Measurements from ENCODE around the gene BMF. TPM values are rescaled to one million over a fixed set of nuclear protein-coding genes. Genes with fewer than 3 reads are reported as not detected.
A peak's percentile ranks its signal among the peaks of the same experiment; 100 is the strongest.

BMF gene
- polyA plus RNA-seq, 12 donors, result 8.9 to 19.7 (median 11.9) TPM; not detected in 1

DNA sequence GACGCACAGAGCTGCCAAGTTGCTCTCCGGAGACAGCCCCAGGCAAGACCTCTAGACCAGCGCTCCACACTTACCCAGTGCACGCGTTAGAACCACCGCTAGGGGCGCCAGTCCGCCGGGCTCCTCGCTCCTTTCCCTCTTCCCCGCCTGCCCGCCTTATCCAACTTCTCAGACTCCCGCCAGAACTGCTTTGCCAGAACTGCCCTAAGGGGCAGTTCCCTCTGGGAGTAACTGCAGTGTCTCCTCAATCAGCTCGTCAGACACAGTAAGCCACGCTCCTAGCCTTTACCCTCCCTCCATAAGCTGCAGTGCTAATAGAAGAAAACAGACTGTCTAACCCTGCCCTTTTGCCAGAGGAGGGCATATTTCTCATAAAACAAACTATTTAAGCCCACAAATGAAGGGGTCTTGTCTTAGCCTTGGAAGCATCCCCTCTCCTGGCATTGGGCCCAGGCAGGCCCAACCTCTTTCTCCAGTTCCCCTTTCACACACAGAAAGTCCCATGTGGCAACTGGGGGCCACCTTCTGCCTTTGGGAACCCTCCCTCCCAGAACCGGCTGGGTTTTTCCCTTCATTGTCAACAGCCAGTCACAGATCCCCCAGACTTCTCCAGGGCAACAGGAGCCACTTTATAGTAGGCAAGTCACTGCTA lies 3.7 kb downstream of the BMF start:
- DNase-seq, result peak; percentile 93

DNA sequence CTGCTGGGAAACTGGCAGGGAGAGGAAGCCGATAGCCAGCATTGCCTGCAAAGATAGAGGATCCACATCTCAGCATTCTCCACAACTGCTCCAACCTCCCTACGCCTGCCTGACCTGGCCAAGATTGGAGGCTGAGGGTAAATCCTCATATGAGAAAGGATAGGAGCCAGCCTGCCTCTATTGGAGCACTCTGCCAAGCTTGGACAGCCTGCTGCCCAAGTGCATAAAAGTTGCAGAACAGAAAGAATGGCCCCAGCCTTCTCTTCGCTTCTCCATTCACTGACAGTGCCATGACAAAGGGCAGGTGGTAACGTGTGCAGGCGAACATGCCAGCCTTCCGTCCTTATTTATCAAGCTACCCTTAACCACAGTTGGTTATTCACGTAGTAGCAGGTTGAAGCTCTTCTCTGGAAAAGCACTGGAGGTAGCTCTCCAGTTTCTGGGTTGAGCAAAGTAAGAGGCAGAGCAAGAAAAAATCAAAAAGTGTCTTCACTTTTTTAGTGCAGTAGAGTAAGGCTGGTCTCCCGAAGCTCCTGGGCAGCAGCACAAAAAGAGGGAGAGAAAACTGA lies 4.3 kb downstream of the BMF start:
- no peak for DNase-seq

DNA sequence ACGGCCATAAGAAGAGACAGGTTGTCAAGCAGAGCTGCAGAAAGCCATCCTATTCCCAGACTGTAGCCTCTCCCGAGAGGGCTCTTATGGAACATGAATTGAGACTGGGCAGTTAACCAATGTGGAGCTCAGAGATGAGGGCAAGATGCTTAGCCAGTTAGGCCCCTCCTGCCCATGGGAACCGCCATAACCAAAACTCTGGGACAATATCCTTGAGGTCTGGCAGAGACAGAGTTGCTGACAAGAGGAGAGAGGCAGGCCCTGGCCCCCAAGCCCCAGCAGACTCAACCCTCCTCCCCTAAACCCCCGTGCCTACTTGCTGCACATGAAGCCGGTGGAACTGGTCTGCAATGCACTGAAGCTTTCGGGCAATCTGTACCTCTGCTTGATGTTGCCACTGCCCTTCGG lies 4.8 kb downstream of the BMF start:
- DNase-seq, result no peak

DNA sequence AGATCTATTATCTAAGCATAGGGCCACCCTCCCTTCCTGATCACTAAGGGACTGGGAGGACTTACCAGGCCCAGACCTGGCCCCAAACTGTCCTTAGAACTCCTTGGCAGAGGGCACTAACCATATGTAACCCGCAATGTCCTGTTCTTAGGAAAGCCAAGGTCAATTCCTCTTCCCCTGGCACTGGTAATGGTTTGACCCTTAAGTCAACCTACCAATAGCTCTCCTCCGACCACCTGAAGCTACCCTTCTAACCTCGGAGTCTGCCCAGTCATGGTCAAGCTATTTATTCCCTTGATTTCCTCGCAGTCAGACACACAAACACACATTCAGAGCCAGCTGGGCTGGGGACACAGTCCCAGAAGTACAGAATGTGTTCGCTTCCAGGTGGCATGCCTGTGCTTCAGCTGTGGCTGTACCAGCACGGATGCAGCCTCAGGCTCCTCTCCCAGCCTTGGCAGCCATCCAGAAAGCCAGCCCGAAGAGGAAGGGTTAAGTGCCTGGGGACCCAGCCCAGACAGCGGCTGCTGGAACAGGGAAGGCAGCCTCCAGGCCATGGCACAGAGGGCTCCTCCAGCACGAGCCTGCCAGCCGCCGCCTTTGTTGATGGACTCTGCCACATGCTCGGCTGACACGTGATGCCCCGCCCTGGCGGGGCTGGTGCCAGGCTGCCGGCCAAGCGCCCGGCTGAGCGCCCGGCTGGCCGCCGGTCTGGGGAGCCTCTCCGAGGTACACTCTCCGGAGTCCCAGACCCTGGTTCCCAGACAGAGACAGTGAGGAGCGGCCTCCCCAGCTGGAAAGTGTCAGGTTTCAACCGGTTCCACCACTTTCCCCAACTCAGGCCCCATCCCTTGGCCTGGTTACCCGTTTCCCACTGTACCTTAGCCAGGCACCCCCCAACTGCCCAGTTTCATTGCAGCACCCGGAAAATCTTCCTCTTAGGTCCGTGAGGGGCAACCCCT lies 5.5 kb downstream of the BMF start:
- peak; percentile 88 for DNase-seq

DNA sequence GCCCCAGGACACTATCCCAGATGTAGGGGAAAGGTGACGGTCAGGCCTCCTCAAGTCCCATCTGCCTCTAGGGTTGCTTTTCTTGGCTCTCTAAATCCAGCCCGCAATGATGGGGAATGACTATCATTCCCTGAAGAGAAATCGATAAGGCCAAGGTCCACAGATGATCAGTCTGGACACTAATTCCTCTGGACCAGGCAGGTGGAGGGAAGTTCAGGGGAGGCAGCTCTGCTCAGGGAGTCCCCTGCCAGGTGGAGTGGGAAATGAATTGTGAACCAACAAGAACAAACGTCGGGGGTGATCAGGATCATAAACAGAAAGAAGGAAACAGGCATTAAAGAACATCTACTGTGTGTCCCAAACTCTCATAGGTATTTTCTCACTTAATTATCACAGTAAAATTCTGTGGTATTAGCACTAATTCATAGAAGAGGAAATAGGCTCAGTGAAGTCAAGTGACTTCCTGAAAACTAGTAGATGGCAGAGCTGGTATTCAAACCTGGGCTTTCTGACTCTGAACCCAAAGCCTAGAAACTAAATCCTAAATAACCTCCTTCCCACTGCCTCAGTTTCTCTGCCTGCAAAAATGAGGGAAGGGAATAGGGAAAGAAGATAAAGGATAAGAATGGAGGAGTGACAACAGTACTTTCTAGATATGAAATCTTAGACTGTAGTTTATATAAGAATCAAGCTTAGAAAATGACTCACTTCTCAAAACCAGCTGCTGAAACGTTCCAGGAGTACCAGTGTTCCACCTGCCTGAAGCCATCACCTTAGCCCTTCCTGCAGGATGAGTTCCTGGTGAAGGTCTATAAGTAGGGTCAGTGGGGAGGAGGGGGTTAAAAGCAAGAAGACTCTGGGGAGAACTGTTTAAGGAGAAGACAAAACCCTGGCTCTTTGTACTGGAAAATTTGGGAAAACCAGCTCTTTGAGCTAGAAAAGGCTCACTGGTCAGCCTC lies 7.5 kb downstream of the BMF start:
- DNase-seq, result no peak

DNA sequence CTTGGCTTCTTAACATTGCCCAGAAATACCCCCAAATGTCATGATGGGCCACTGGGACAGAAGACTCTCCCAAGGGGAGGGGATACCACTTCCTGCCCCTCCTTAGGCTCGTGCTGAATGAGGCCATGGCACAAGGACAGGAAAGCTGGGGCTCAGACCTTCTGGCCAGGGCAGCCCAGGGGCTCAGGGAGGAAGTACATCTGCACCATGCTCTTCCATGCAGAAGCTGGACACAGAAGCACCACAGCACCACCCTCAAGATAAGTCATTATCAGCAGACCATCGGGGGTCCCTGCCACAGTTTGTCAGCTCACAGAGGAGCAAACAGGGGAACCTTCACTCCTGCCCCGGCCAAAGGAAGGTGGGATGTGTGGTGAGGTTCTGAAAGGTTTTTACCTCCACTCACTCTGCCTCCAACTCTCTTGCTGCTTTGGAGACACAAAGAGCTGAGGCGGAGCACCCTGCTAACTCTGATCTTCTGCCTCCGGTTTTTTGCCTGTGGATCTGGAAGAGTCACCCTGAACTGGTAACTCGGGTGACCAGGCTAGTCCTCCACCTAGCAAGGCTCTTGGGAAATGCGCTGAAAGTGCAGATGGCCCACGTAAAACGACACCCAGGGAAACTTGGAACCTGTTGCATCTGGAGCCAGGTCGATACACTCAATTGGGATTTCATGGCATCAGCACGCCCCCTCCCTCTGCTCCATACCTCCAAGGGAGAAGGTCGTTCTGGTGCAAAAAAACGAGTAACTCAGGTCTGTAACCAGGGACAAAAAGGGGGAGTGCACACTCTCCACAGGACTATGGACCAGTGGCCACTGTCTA lies 8.3 kb downstream of the BMF start:
- DNase-seq, result no peak

DNA sequence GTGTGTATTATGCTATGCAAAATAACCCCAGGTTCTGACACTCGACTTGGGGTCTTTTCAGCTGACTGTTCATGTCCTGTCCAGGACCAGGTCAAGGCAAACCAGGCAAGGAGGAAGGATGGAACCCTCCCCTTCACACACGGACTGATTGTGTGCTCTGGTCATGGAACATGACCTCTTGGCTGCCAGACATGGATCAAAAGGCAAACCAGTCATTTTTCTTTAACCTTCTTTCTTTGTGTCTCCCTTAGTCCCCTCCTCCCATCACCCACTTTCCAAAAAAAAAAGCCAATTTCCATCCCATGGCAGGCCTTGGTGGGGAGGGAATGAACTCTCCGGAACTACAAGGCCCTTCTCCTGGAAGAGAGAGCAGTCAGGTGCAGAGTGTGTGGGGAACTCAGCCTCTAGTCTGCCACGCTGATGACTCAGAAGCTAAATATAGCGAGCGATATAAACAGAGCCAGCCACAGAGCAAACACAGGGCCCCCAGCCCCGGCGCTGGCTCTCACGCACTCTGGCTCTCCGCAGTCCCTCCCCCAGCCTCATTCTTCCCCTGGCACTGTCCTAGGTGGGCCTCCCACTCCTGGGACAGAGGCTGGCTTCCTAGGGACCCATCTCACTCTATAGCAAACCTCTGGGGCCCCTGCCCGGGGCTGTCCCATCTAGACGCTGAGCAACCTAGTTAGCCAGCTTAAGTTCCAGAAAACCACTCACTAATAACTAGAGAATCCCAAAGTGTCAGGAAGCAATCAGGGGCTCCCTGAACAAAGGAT lies 10.0 kb downstream of the BMF start:
- peak; percentile 88 for DNase-seq

DNA sequence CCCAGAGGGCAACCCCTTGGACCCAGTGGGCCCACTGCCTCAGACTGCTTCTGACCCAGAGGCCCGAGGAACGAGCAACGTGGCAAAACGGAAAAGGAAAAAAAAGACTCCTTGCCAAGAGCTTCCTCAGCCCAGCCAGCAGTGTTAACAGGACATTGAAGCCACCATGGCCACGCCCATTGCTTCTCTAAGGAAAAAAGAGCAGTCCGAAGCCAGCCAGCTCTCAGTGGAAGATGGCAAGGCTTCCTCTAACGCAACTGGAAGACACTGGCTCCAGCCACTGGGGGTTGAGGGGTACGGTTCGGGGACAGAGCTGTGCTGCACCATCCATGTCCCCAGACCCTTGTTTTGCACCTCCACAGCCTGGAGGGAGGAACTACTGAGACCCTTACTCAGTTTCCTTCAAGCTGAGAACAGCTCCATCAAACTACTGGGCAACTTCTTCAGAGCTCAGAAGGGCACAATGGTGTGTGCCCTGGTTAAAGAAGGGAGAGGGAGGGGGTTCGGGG lies 10.7 kb downstream of the BMF start:
- DNase-seq, result no peak

DNA sequence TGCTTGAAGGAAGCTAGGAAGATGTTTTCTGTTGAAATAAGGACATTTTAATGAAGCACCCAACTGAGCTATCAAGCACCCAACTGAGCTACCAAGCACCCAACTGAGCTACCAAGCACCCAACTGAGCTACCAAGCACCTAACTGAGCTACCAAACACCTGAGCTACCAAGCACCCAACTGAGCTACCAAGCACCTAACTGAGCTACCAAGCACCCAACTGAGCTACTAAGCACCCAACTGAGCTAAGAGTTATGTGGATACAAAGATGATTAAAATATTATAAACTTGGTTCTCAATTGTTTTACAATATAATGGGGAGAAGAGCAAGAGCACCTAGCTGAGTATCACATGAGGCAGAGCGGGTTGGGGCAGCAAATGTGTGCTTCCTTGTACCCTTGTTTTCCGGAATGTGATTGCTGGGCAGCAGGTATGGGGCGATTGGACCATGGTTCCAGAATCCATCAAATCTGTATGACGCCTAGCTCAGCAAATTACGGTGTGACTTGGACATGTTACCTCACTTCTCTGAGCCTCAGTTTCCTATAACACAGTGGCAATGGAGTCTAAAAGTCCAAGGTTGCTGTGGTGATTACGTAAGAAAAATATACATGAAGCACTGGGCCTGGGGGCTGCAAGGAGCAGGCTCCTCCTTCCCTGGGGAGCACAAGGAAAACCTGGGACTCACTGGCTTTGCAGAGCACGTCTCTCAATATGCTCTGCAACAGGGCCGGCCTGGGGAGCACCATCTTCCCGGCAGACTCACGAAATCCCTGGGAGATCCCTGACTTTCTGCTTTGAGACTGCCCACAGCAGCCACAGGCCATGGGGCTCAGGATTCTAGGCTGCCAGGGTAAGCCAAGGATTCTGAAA lies 11.3 kb downstream of the BMF start:
- no peak for DNase-seq

DNA sequence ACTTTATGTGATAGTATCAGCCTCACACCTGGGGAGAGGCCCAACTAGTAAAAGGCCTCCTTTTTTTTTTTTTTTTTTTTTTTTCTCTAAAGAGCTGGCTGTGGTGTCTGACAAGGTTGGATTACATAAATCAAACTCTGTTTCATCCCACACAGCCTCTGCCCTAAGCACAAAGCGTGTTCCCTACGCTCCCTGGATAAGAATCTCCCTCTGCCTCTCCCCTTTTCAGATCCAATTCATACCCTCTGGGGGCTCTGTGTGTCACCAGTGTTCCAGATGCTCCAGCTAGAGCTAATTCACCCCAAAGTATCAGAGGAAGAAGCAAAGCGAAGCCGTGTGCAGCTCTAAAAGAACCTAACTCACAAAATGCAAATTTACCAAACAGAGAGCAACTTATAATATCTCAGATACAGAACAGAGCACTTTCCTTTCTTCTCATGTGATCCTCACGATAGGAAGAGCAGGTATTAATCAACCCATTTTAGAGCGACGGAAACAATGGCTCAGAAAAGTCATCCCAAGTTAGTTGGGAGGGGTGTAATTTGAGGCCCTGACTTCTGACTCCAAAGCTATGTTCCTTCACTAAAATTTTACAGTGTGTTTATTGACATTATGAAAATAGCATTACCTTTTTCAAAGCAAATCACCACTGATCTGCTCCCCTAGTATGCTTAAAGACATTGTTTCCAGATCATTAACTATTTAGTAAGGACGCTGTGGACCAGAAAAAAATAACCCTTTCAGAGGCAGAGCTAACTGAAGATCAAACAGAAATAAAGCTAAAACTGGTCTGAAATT lies 12.4 kb downstream of the BMF start:
- DNase-seq, result no peak

DNA sequence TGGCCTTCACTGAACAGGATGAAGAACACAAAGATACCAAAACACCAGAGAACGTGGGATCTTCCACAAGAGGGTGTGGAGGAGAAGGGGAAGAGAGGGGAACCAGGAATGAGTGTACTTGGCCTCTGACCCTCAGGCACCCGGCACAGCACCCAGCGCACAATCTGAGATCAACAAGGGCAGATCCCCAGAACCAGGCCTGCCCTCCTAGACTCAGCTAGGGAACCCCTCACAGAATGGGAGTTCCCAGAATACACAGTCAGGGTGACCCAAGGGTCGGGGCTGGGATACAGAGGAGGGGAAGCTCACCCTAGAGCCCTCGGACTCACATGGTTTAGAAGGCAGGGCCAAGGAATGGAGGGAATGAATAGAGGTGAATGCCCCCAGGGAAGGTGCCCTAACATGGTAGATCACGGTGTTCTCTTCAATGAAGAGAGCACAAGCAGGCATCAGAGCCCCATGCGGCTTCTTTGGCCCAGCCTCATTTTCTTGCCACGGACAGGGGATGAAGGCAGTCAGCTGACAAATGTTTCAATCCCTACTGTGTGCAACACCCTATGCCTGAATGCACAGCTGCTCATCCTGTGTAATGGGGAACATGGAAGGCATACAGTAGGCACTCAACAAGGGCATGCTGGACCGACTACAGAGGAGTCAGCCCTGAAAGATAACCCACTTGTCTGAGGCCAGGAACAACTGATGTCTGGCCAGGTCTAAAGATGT lies 13.1 kb downstream of the BMF start:
- no peak for DNase-seq

DNA sequence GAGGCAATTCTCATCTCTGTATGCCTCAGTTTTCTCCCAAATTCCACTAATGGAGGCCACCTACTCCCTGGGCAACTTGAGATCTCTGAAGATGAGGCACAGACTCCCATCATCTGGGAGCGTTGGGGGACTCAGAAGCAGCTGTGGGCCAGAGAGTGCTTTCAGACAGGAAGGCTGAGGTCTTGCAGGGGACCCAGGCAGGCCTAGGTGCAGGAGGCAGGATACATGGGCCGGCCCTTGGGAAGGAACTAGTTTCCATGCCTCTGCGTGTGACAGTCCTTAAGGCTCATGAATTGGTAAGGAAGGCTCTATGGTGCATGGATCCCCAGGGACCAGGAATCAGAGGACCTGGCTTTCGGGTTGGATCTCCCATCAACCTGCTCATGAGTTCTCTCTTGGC lies 14.5 kb downstream of the BMF start:
- no peak for DNase-seq

DNA sequence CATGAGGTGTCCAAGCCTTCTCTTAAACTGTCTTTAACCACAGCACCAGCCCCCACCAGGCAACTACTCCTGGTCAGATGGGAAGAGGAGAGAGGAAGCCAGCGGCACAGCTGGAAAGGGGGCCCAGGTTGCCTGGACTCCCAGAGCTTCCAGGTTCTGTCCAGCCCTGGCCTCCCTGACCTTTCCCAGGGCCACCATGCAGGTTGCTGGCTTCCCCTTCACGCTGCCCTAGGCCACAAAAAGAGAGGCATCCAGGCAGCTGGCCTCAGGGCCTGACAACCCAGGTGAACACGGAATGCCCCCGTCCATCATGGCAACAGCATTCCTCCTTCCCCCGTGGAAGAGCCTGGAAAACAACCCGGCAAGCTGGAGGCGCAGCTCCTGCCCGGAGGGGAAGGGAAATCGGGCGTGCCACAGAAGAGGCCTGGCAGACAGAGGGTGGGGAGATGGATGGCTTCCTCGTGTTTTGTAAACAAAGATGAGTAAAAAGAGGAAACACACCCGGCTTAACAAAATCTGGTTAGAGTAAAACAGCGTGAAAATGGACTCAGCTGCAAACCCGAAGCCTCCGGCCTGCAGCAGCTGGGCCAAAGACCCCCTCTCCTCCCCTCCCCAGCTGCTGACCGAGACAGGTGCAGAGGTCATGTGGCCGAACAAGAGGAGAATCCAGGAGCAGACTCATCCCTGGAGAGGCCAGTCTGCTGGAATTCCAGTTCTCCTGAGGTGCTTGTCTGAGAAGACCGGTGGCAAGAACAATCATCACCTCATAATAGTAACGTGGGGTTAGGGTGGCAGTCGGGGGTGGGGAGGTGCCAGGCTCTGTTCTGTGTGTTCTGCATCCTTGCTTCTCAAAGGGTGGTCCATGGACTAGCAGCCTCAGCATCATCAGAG lies 15.5 kb downstream of the BMF start:
- DNase-seq, result peak; percentile 42

DNA sequence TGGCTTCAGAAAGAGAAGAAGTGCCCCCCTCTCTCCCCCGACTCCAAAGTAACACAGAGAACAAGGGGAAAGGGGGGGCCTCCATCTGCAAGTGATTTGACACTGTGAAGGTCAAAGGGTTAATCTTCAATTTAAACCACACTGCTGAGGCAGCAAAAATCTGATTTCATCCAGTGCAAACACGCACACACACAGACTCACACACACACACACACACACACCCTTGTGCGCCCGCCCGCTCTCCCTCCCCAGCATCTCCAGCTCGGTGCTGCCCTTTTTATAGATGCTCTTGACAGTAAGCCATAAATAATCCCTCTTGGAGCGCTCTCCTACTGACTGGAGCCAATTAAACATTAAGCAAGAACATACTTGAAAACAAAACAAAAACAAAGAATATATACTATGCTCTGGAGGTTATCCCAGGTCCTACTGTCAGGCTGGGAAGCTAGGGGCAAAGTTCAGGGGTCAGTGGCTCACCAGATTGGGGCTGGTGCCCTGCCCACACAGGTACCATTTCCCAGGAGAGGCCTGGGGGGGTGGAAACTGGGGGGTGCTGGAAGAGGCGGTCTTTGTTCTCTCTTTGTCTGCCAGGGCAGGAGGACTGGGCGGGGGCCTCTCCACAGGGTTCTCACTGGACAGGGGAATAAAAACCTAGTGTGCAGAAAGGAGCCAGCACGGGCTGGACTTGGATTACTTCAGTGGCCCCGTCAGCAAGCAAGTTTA lies 16.3 kb downstream of the BMF start:
- DNase-seq, result peak; percentile 89

DNA sequence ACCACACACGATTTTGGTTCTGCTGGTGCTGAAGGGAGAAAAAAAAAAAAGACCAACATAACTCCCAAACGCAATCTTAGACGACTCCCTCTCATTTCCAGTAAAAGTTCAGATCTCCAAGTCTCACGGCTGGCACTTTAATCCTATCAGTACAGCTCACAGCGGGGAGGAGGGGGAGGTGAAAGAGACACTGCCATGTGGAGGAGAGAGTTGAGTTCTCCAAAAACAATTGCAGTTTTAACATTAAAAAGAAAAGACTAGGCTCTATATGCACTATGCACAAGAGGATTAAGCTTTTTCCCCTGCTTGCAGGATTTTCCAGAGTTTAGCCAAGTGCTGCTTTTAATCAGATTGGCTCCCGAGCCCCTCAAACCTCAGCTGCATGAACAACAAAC lies 16.8 kb downstream of the BMF start:
- no peak for DNase-seq

Data from muscle of arm (tissue), 12 donors.